Measurements from ENCODE around the gene SLC7A5. TPM values are rescaled to one million over a fixed set of nuclear protein-coding genes. Genes with fewer than 3 reads are reported as not detected.
"Not testable (repeated sequence)": the region's sequence is repeated elsewhere in the genome, so short reads cannot be mapped to it uniquely, and the experiment has no call there.

Gene SLC7A5
- total RNA-seq, 4 donors from 2014 or later = 3.3 to 17.7 (median 4.3) TPM

- TF ChIP-seq POLR2A (IDR thresholded peaks at IDR 0.05; ENCODE audit: low read depth) (no peak), CTCF (IDR thresholded peaks at IDR 0.05) (no peak), EP300 (IDR thresholded peaks at IDR 0.05) (no peak), POLR2AphosphoS5 (IDR thresholded peaks at IDR 0.05) (no peak)
- intact Hi-C loops (cut with DNase I) = no loop called here
- Histone ChIP-seq H3K4me3 (no peak overlapping the region), H3K36me3 (no peaks in the 10 kb centered on the region), H3K9me3 (peaks cover 0 to 27% (median 24%) of the 10 kb centered on the region in 4 donors), H3K27ac (replicated peaks in 1 of 4) (no peak overlapping the region), H3K27me3 (no peaks in the 10 kb centered on the region), H3K4me1 (peaks cover 0 to 5% (median 0%) of the 10 kb centered on the region in 4 donors)
- 96% methylated on average over 8 of the region's 8 CpGs for WGBS
- no peak for DNase-seq (ENCODE audit: extremely low spot score)
Measured at GRCh38 chr16:87817910-87818309, 51.4 kb downstream of the SLC7A5 start.

GRCh38 chr16:87817370-87817769, 51.9 kb downstream of the SLC7A5 start:
- WGBS = 90% methylated on average over 7 of the region's 7 CpGs

GRCh38 chr16:87816507-87817100, 52.7 kb downstream of the SLC7A5 start:
- H3K27ac ChIP-seq (replicated peaks in 1 of 4) = no peak overlapping the region
- intact Hi-C loops (cut with DNase I) = no loop called here
- no peaks in the 10 kb centered on the region for H3K36me3 ChIP-seq
- peaks cover 0 to 27% (median 24%) of the 10 kb centered on the region in 4 donors for H3K9me3 ChIP-seq
- H3K4me3 ChIP-seq = no peak overlapping the region
- no peak for TF ChIP-seq CTCF (IDR thresholded peaks at IDR 0.05)
- TF ChIP-seq EP300 (IDR thresholded peaks at IDR 0.05) = no peak
- TF ChIP-seq POLR2A (IDR thresholded peaks at IDR 0.05; ENCODE audit: low read depth) = no peak
- TF ChIP-seq POLR2AphosphoS5 (IDR thresholded peaks at IDR 0.05) = no peak
- no peak for DNase-seq (ENCODE audit: extremely low spot score)
- H3K4me1 ChIP-seq = no peaks in the 10 kb centered on the region
- H3K27me3 ChIP-seq = peaks cover 0 to 5% (median 0%) of the 10 kb centered on the region in 4 donors
- 76% methylated on average over 5 of the region's 11 CpGs for WGBS

More at GRCh38 chr16:87817370-87817769, 51.9 kb downstream of the SLC7A5 start:
- H3K27ac ChIP-seq (replicated peaks in 1 of 4); H3K27me3 ChIP-seq; H3K4me3 ChIP-seq; H3K36me3 ChIP-seq; H3K4me1 ChIP-seq; intact Hi-C loops (cut with DNase I); DNase-seq (ENCODE audit: extremely low spot score): not testable (repeated sequence)
- H3K9me3 ChIP-seq = peaks cover 0 to 27% (median 24%) of the 10 kb centered on the region in 4 donors

DNA sequence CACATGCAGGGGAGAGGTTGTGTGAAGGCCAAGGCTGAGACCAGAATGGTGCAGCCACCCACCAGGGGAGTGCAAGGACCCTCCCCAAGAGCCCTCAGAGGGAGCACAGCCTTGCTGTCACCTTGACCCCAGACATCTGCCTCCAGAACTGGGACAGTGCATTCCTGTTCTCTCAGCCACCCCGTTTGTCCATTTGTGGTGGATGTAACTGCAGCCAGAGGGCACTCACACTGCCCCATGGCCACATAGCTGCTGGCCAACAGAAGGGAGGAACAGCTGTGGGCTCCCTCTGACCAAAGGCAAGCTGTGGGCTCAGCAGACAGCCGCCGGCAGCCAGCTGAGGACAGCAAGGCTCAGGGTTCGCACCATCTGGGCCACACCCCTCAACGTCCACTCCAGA, 53.7 kb downstream of the SLC7A5 start:
- intact Hi-C loops (cut with DNase I) = no loop called here
- Histone ChIP-seq H3K4me3 (no peak overlapping the region), H3K4me1 (no peaks in the 10 kb centered on the region), H3K27ac (replicated peaks in 1 of 4) (no peak overlapping the region), H3K9me3 (peaks cover 0 to 27% (median 24%) of the 10 kb centered on the region in 4 donors), H3K36me3 (no peaks in the 10 kb centered on the region), H3K27me3 (peaks cover 0 to 6% (median 0%) of the 10 kb centered on the region in 4 donors)
- WGBS = 68% methylated on average over 4 of the region's 5 CpGs
- no peak for TF ChIP-seq POLR2A (IDR thresholded peaks at IDR 0.05; ENCODE audit: low read depth)
- no peak for TF ChIP-seq CTCF (IDR thresholded peaks at IDR 0.05)
- TF ChIP-seq EP300 (IDR thresholded peaks at IDR 0.05) = no peak
- TF ChIP-seq POLR2AphosphoS5 (IDR thresholded peaks at IDR 0.05) = no peak
- no peak for DNase-seq (ENCODE audit: extremely low spot score)

GRCh38 chr16:87812200-87812656, 57.1 kb downstream of the SLC7A5 start:
- intact Hi-C loops (cut with DNase I) = no loop called here
- TF ChIP-seq POLR2A (IDR thresholded peaks at IDR 0.05; ENCODE audit: low read depth) = no peak
- no peak for TF ChIP-seq POLR2AphosphoS5 (IDR thresholded peaks at IDR 0.05)
- no peak for TF ChIP-seq EP300 (IDR thresholded peaks at IDR 0.05)
- no peak for TF ChIP-seq CTCF (IDR thresholded peaks at IDR 0.05)
- H3K27me3 ChIP-seq = peaks cover 0 to 25% (median 0%) of the 10 kb centered on the region in 4 donors
- no peaks in the 10 kb centered on the region for H3K36me3 ChIP-seq
- H3K9me3 ChIP-seq = peaks cover 0 to 12% (median 11%) of the 10 kb centered on the region in 4 donors
- peaks cover 1 to 3% (median 1%) of the 10 kb centered on the region in 4 donors for H3K4me1 ChIP-seq
- no peak overlapping the region for H3K27ac ChIP-seq (replicated peaks in 1 of 4)
- no peak overlapping the region for H3K4me3 ChIP-seq
- WGBS = 54% methylated on average over 10 of the region's 10 CpGs
- DNase-seq (ENCODE audit: extremely low spot score) = no peak

DNA sequence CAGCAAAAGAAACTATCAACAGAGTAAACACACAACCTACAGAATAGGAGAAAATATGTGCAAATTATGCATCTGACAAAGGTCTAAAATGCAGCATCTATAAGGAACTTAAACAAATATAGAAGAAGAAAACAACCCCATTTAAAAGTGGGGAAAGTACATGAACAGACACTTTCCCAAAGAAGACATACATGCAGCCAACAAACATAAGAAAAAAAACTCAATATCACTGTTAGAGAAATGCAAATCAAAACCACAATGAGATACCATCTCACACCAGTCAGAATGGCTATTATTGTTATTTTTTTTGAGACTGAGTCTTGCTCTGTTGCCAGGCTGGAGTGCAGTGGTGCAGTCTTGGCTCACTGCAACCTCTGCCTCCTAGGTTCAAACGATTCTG, 57.9 kb downstream of the SLC7A5 start:
- WGBS = 86% methylated on average over 1 of the region's 1 CpG
- H3K4me3 ChIP-seq; H3K27ac ChIP-seq (replicated peaks in 1 of 4); H3K9me3 ChIP-seq; DNase-seq (ENCODE audit: extremely low spot score); intact Hi-C loops (cut with DNase I); H3K36me3 ChIP-seq; H3K4me1 ChIP-seq: not testable (repeated sequence)
- H3K27me3 ChIP-seq = peaks cover 0 to 26% (median 0%) of the 10 kb centered on the region in 4 donors

All from esophagus muscularis mucosa (tissue), 4 donors.